Progenitor cell of endocrine pancreas (in vitro differentiated cells): ENCODE measurements around the gene PPARG. TPM values are rescaled to one million over a fixed set of nuclear protein-coding genes. Genes with fewer than 3 reads are reported as not detected.

Experiments
- DNase-seq: peaks from one replicate; pipeline ENCODE4 v3.0.0; 2021; ENCODE audit warnings: low spot score; ENCODE audit not compliant: unreplicated experiment
- H3K27ac Mint-ChIP-seq: 2 replicates; pipeline ENCODE4 v1.8.0; 2021; ENCODE audit warnings: mild to moderate bottlenecking, moderate library complexity, mixed read lengths
- H3K27me3 Mint-ChIP-seq: 2 replicates; pipeline ENCODE4 v1.8.0; 2021; ENCODE audit warnings: mixed read lengths
- H3K36me3 Mint-ChIP-seq: 2 replicates; pipeline ENCODE4 v1.8.0; 2022; ENCODE audit warnings: mixed read lengths; ENCODE audit not compliant: insufficient read depth
- H3K4me1 Mint-ChIP-seq: 2 replicates; pipeline ENCODE4 v1.8.0; 2021; ENCODE audit warnings: low read depth, mixed read lengths
- H3K4me3 Mint-ChIP-seq: 2 replicates; pipeline ENCODE4 v1.8.0; 2021; ENCODE audit warnings: low read depth, mild to moderate bottlenecking, moderate library complexity, mixed read lengths
- H3K9me3 Mint-ChIP-seq: 2 replicates; pipeline ENCODE4 v1.8.0; 2021; ENCODE audit warnings: low read depth, mixed read lengths
- CTCF ChIP-seq: fragments of 200-600 bp; sonication (generic); IDR thresholded peaks from one replicate; pipeline ENCODE4 v1.5.0; 2021; ENCODE audit warnings: antibody characterized with exemption, mild to moderate bottlenecking; ENCODE audit not compliant: unreplicated experiment
- total RNA-seq: library from RNA; stranded (reverse); gene quantifications from 2 replicates; pipeline ENCODE4 v1.2.1, GENCODE V29; 2021

Gene PPARG
- total RNA-seq, 1 donor from 2014 or later: 17.1 TPM

GRCh38 chr3:12286927-12287726 lies 1.7 kb upstream of the PPARG start:
- peak; percentile 33 for DNase-seq
- peak; percentile 32 for TF ChIP-seq CTCF

DNA sequence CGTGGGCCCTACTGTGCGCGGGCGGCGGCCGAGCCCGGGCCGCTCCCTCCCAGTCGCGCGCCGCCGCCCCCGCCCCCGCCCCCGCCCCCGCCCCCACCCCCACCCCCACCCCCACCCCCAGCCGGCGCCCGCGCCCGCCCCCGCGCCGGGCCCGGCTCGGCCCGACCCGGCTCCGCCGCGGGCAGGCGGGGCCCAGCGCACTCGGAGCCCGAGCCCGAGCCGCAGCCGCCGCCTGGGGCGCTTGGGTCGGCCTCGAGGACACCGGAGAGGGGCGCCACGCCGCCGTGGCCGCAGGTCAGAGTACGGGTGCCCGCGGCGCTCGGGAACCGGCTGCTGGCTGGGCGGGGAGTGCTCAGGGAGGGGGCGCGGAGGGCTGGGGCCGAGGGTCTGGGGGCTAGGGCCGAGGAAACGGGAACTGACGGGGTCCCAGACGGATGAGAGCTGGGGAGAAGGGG lies 1.1 kb upstream of the PPARG start:
- Mint-ChIP-seq H3K27me3 (peaks cover 2% of the 10 kb centered on the region), H3K4me3 (peak overlapping the region; percentile 81), H3K36me3 (no peaks in the 10 kb centered on the region), H3K27ac (peak overlapping the region; percentile 71), H3K9me3 (no peaks in the 10 kb centered on the region), H3K4me1 (peaks cover 11% of the 10 kb centered on the region)
- no peak for TF ChIP-seq CTCF
- DNase-seq: peak; percentile 36

More at GRCh38 chr3:12286927-12287726, 1.7 kb upstream of the PPARG start:
- Mint-ChIP-seq H3K4me1 (peaks cover 11% of the 10 kb centered on the region), H3K36me3 (no peaks in the 10 kb centered on the region), H3K9me3 (no peaks in the 10 kb centered on the region), H3K27ac (peak overlapping the region; percentile 78), H3K4me3 (peak overlapping the region; percentile 79), H3K27me3 (peaks cover 2% of the 10 kb centered on the region)

- Mint-ChIP-seq H3K9me3 (no peaks in the 10 kb centered on the region), H3K4me3 (peak overlapping the region; percentile 81), H3K27ac (no peak overlapping the region), H3K4me1 (peaks cover 11% of the 10 kb centered on the region), H3K27me3 (peaks cover 2% of the 10 kb centered on the region), H3K36me3 (no peaks in the 10 kb centered on the region)
- no peak for DNase-seq
- no peak for TF ChIP-seq CTCF
Measured at GRCh38 chr3:12289524-12289923, 654 bp downstream of the PPARG start.

DNA sequence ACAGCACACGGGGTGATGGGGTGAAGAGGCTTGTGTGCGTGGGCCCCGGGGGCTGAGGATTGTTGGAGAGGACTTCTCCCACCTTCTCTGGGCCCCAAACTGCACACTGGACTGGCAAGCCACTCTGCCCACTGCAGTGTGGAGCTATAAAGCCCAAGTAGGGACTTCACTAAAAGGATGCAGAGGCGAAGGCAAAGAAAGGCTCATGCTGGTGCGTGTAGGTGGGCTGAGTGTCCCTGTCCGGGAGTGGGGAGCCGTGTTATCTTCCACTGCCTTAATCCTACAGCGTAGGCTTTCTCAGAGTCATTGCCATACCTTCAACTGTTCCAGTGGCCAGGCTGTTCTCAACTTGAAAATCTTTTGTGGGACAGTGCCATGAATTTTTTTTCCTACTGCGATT lies 3.9 kb downstream of the PPARG start:
- DNase-seq: no peak
- Mint-ChIP-seq H3K4me1 (peaks cover 7% of the 10 kb centered on the region), H3K9me3 (no peaks in the 10 kb centered on the region)

More for the DNA sequence above, 3.9 kb downstream of the PPARG start:
- H3K27ac Mint-ChIP-seq: peak overlapping the region; percentile 50
- TF ChIP-seq CTCF: no peak
- no peaks in the 10 kb centered on the region for H3K27me3 Mint-ChIP-seq
- no peaks in the 10 kb centered on the region for H3K36me3 Mint-ChIP-seq
- H3K4me3 Mint-ChIP-seq: no peak overlapping the region
